NCI-H2171 treated with DMSO at 0.1 percent for 48 hours (cell line): ENCODE data around the gene PBRM1.
A peak's percentile ranks its signal among the peaks of the same experiment; 100 is the strongest.

Source experiments
- DNase-seq: peaks from one replicate; lab custom pipeline; 2025; lab: John Stamatoyannopoulos, UW

The PBRM1 gene

DNA sequence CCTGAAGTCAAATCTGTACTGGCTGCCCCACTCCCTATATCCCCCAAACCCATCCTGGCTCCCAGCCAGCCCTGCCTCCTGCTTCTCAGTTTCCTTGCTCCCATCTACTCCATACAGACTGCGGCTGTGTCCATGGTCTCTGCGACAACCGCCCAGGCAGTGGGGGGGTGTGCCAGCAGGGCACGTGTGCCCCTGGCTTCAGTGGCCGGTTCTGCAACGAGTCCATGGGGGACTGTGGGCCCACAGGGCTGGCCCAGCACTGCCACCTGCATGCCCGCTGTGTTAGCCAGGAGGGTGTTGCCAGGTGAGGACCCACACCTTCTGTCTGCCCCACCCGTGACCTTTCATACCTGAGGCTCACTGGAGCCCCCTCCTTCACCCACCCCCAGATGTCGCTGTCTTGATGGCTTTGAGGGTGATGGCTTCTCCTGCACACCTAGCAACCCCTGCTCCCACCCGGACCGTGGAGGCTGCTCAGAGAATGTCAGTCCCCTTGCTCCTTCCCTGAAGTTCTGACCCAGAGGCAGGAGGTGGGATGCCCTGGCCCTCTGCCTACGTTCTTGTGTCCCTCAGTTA is 175.9 kb downstream of the PBRM1 start:
- DNase-seq, result no peak

GRCh38 chr3:52507359-52507758 is 178.4 kb downstream of the PBRM1 start:
- DNase-seq, result no peak

GRCh38 chr3:52506266-52506966 is 179.3 kb downstream of the PBRM1 start:
- no peak for DNase-seq

GRCh38 chr3:52504977-52505376 is 180.7 kb downstream of the PBRM1 start:
- DNase-seq, result no peak

GRCh38 chr3:52503788-52504424 is 181.8 kb downstream of the PBRM1 start:
- DNase-seq, result peak; percentile 4

- no peak for DNase-seq
These were observed 182.8 kb downstream of the PBRM1 start for GRCh38 chr3:52502808-52503350.

DNA sequence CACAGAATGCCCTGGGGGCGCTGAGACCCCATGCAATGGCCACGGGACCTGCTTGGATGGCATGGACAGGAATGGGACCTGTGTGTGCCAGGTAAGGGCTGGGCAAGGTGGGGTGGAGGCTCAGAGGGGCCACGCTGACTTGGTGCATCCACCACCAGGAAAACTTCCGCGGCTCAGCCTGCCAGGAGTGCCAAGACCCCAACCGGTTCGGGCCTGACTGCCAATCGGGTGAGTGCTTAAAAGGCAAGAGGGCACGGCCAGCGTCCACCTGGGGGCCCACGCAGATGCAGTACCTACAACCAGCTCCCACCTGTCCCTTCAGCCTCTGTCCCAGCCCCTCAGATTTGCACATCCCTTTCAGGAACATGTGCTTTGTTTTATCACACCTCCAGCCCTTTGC is 183.7 kb downstream of the PBRM1 start:
- DNase-seq, result no peak

DNA sequence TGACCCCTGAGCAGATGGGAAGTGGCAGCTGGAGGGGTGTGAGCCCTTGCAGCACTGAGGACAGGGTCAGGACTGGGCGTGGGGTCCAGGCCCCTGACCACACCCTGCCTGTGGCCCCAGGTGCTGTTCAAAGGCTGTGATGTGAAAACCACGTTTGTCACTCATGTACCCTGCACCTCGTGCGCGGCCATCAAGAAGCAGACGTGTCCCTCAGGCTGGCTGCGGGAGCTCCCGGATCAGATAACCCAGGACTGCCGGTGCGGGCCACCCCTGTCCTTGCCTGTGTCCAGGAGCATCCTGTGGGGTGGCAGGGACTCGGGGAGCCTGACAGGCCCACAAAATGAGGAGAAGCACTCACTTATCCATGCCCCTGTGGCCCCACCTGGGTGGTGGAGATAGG is 184.7 kb downstream of the PBRM1 start:
- no peak for DNase-seq

- DNase-seq, result no peak
These were observed 187.3 kb downstream of the PBRM1 start for GRCh38 chr3:52498137-52499054.

DNA sequence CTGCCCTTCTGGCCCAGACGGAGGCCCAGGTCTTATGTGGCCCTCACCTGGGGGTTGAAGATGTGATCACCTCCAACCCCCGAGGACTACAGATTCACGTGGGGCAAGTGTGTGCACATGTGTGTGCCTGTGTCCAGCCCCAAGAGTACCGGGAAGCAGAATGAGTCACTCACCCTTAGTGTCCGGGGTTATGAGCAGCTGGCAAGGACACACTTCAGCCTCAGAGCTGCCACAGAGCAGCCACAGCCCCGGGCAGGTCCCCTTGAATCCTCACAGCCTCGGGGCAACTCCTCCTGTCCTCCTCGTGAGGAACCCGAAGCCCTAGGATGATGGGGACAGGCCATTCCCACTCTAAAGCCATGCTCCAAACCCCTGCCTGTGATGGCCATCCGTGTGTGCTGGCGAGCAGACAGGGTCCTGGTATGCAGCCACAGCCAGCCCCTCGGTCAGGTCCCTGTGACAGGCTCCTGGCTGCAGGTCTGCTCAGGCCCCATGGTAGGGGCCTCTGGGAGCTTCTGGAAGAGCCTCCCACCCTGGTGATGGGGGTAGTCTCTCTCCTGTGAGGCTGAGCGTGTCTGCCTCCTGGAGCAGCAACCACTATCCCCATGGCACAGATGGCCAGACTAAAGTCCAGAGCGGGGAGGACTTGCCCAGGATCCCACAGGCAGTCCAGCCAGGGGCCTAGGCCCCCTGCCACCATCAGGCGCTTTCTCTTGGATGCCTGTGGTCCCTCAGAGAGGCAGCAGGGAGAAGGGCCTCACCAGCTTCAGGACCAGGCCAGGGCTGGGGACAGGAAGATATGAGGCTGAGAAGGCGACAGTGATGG is 189.7 kb downstream of the PBRM1 start:
- DNase-seq, result no peak
